NCI-H187 (cell line): ENCODE data around the gene OTOL1.
"Not testable (repeated sequence)": the region's sequence is repeated elsewhere in the genome, so short reads cannot be mapped to it uniquely, and the experiment has no call there.

Experiments
- DNase-seq, 2 experiments: peaks; one replicate each; lab custom pipeline; 2025; lab: John Stamatoyannopoulos, UW

The OTOL1 gene

DNA sequence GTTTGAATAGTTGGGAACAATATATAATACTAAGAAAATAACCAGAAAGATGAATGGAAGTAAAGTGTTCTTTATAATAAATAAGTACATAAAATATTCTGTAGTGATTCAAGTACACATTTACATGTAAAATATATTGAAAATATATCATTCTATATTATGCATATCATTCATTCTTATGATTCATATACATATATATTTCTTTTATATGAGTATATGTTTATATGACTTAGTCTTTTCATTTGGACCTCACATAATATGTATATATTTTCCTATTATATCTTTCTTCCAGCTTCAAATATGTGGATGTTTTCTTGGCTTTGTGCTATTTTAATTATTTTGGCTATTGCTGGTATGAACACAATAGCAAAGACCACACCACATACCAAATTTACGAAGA lies at the start of gene OTOL1:
OTOL1 (plus strand) TSS at position 301 of the 400 bp plus-strand sequence; CDS start at position 301, 0 bp downstream.
- DNase-seq = no peak

DNA sequence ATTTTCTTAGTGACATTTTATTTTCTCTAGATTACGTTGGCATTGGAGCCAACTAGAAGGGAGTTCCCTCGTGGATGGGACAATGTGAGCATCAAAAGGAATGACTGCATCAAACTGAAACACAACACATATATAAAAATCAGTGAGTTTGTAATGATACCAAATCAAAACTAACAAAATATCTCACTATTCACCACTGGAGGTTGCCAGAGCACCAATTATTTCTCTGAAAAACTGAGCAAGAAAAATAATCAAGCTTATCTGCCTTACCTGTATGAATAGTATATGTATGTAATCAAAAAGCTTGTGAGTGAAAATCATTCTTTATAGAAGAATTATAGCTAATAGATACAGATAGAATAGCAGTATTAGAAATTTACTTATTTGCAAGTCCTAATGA lies 46.8 kb upstream of the OTOL1 start:
- no peak for DNase-seq

- no peak for DNase-seq
Observed at GRCh38 chr3:161452179-161452578, 44.4 kb upstream of the OTOL1 start.

GRCh38 chr3:161454615-161455014 lies 42.0 kb upstream of the OTOL1 start:
- DNase-seq = no peak

DNA sequence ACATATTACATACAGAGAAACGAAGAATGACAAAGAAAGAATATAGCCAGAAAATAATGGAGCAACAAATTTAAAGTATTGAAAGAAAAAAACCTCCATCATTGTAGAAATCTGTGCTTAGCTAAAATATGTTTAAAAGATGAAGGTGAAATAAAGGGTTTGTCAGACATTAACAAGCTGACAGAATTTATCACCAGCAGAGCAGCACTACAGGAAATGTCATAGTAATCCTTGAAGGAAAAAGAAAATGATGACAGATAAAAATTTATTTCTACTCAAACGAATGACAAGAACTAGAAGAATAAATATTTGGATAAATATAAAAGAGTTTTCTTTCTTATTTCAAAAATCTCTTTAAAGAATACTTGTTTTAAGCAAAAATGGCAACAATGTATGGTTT lies 40.6 kb upstream of the OTOL1 start:
- no peak for DNase-seq

GRCh38 chr3:161462138-161462537 lies 34.5 kb upstream of the OTOL1 start:
- DNase-seq = no peak

DNA sequence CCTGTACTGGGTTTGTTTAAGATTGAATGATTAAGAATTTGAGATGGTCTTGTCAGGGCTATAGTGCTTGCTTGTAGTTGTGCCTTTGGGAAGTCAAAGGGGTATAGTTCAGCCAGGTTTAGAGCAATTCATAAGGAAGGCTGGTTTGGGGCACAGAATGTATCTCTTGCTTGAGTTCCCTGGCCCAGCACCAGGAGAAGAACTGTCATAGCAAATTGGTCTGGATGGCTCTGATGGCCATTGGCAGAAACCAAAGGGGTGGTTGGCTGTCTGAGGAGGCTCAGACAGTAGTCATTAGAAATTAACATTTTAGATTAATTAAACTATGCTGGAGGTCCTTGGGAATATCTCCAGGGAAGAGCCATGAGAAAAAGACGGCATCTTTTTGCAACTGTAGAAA lies 25.4 kb upstream of the OTOL1 start:
- no peak for DNase-seq

DNA sequence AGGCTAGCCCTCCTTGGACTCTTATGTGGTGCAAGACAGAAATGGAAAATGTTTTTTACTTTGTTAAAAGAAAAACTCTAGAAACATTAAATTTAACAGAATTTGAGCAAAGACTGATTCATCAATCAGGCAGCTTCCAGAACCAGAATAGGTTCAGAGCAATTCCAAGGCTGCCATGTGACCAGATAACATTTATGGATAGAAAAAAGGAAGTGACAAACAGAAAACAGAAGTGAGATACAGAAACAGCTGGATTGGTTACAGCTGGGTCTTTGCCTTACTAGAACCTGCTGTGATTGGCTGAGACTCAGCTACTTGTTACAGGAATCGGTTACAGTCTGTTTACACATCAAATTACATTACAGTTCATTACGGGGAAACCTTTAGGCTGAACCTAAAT lies 22.5 kb upstream of the OTOL1 start:
- DNase-seq = no peak

GRCh38 chr3:161474741-161475140 lies 21.9 kb upstream of the OTOL1 start:
- no peak for DNase-seq

DNA sequence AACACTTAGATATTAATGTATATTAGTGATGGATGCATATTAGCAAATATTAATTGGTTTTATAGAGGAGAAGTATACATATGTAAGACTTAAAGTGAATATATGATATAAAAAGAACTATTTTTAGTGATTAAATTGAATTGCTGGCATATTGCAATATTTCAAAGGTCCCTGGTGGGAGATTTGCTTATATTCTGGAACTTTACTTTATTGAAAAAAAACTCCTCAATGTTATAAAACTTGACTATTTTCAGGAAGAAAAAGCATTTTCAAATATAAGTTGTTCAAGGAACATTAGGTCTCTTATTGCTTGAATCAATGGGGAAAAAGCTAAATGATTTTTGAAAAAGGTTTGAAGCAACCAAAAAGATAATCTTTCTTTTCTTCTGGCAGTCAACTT lies 21.4 kb upstream of the OTOL1 start:
- DNase-seq = no peak

DNA sequence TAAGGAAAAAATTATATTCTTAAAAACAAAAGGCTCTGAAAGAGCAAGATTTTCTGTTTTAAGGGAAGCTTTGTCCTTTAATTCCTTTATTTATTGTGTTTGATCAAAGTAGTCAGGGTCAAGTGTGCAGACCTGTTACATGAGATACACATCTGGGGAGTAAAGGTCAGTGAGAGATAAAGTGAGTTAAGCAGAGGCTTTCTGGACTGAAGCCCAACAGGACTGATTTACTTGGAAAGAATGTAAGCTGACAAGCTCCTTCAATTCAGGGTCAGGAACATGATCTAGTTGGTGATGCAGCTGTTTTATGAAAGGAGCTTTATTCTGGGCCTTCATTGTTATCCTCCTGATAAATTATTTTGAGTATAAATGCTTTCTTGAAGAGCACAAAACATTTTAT lies 20.7 kb upstream of the OTOL1 start:
- DNase-seq = no peak

DNA sequence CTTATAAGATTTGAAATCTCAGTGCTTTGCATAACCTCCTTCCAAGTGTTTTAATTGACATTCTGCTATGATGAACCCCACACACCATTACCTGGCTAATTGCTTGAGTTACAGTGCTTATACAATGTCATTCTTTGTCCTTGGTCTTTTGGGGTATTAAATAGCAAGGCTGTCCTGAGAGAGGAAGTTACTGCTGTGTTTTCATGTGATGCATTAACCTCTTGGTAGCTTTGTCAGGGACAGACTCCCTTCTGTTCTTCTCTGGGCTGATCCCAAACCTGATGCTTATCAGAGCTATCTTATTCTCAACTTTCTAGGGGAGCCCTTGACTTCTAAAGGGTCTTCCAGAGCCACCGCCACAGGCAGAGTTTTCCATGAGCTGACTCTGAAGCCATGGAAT lies 12.4 kb upstream of the OTOL1 start:
- DNase-seq = no peak

DNA sequence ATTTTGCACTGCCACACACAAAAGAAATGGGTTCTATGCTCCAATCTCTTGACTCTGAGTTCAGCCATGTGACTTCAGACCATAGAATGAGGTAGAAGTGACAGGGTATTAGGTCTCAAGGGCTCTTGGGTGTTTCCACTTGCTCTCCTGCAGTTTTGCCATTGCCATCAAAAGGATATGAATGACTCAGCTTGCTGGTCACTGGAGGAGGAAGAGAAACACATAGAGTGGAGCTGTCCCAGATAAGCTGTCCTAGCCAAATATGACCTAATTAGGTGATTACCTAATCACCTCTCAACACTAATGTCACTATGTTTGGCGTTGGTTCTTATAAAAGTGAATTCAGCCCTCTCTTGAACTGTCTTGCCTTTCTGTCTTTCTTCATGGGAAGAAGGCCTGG lies 8.3 kb upstream of the OTOL1 start:
- DNase-seq = not testable (repeated sequence)

- DNase-seq = no peak
Observed at GRCh38 chr3:161489395-161489794, 7.2 kb upstream of the OTOL1 start.

DNA sequence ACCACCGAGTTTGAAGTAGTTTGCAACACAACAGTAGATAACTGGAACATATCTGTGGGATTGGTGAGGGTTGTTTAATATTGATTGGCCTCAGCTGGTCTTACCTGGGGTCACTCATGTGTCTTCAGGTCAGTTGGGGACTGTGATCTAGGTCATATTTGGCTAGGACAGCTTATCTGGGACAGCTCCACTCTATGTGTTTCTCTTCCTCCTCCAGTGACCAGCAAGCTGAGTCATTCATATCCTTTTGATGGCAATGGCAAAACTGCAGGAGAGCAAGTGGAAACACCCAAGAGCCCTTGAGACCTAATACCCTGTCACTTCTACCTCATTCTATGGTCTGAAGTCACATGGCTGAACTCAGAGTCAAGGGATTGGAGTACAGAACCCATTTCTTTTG lies 5.8 kb upstream of the OTOL1 start:
- DNase-seq = not testable (repeated sequence)

DNA sequence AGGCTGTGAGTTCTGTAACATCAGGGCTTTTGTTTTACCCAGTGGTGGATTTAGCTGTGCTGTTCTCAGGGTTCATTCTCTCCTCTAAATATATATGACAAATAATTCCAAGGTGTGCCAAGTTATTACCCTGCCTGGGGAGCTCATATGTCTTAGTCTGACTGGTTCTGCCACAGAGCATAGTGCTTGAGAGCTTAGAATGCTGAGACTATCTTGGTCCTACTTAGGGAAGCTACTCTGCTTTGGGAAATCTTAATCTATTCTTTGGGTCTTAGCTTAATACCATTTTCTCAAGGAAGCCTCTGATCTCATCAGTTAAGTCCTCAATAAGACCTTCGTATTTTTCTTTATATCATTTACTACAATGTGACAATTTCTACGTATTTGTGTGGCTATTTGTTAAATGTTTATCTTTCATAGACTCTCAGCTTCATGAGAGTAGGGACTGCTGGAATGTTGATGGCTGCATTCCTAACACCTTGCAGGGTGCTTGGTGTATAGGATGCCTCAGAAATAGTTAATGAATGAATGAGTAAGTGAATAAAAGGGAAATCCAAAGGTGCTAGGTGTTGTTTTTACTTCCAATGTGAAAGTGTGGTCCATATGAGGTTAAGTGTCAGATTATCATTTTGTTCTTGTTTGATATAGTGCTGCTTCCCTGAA lies 1.8 kb downstream of the OTOL1 start:
- no peak for DNase-seq

DNA sequence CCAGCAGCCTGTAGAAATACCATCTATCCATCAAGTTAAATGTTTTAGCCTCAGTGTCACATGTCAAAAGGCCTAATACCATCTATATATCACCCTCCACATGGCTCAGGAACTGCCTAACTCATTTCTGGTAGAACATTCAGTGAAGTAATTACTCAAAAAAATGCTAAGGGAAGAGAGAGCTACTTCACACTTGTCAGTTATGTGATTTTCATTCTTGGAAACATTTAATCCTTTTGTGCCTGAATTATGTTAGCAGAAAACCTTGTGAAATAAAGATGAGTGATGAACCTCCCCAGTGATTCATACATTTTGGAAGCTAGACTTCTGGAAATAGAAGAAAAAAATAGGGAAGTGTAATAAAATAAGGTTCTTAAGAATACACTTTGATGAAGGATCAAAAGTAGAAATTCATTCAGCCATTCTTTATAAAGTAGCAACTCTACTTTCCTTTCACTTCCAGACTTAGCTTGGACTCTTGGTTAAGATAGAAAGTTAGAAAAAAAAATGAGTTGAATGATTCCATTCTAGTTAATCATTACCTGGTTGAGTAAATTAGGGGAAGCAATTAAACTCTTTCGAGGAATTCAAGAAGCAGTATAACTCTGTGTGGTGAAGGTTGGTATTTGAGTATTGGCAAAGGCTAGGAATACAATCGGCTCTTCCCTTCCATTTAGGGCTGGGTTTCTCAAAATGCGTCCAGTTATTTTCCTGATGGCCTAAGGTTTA lies 3.6 kb downstream of the OTOL1 start:
- DNase-seq = no peak

DNA sequence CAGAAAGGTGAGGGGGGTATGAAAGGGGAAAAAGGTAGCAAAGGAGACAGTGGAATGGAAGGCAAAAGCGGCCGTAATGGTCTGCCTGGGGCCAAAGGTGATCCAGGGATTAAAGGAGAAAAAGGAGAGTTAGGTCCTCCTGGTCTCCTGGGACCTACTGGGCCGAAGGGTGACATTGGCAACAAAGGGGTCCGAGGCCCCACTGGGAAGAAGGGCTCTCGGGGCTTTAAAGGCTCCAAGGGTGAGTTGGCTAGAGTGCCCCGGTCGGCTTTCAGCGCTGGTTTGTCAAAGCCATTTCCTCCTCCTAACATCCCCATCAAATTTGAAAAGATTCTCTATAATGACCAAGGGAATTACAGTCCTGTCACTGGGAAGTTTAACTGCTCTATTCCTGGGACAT lies 6.7 kb downstream of the OTOL1 start:
- DNase-seq = no peak

- no peak for DNase-seq
Observed at GRCh38 chr3:161508852-161509477, 12.4 kb downstream of the OTOL1 start.

DNA sequence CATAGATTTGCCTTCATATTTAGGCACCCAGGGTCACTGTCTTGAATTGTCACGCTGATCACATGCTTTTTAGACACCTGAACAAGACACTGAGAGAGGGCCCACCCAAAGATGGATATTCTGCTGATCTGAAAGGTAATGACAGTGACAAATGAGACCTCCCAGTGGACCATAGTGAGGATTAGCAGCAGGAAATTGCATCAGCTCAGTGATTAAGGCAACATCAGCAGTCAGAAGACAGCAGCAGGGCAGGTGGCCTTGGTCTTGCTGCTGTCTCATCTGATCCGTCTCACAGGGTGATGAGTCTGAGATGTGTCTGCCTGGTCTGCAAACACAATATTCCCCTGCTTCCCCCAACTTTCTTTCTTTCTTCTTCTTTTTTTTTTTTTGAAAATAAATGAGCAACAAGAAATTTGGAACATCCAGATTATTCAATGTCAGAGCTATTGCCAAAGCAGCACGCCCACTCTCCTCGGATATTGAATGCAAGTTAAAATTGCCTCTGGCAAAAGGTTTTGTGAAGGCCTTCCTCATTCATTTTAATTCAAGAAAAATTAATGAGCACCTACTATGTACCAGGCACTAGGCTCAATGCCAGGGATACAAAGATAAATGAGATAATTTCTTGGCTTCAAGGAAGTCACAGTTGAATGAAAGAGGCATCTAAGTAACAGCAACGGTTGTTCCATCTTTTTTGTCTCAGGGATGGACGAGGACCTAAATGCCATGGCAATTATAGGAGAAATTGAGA lies 14.1 kb downstream of the OTOL1 start:
- DNase-seq = no peak

DNA sequence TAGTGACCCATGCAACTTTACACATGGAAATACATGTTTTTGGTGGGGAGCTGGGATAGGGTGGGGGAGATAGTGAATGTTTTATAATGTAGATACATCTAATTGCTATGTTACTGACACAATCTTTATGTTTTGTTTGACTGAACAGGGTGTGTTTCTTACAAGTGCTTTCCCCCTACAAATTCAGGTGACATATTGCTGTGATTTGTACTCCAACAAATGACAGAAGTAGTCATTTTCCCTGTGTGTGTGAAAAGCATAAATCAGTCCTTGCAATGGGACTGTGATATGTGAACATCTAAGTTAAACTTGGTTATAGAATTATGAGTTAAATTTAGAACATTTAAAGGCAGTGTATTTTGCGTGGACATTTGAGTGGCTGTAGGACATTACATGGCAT lies 27.3 kb downstream of the OTOL1 start:
- no peak for DNase-seq

DNA sequence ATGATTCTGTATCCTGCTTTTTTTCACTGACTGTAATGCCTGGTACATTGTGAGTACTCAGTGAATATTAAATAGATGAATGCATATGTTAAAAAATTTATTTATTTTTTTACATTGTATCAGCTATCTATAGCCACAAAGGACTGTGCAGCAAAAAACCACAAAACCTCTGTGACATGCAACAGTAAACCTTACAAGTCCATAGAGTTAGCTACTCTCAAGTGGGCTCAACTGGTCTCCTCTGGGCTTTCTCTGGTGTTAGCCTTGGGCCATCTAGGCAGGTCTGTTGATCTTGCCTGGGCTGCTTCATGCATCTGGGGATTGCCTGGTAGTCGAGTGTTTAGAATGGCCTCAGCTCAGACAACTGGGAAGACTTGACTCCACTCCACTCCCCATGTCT lies 35.3 kb downstream of the OTOL1 start:
- DNase-seq = no peak

GRCh38 chr3:161540594-161540993 lies 44.0 kb downstream of the OTOL1 start:
- DNase-seq = no peak
